PC-3 (cell line): ENCODE measurements around the gene FAM3B. TPM values are rescaled to one million over a fixed set of nuclear protein-coding genes. Genes with fewer than 3 reads are reported as not detected.

Source experiments
- ATAC-seq: fragments of 200-7000 bp; cut with Tn5 transposase; 2 replicates; pipeline ENCODE4 v1.9.1; 2020; ENCODE audit warnings: mild to moderate bottlenecking, moderate library complexity
- BruUV-seq: library from RNA; stranded (reverse); fragments of 400-500 nt; replicated peaks from 2 replicates; lab custom pipeline; 2021; lab: Mats Ljungman, UMichigan
- CTCF ChIA-PET: fragments of 300-600 bp; sonication (Branson Sonifier 250); formaldehyde crosslinking; loops from one replicate; lab custom pipeline; 2022; ENCODE audit warnings: antibody characterized with exemption; lab: Charles Lee
- POLR2A ChIA-PET: fragments of 300-600 bp; sonication (Branson Sonifier 250); formaldehyde crosslinking; loops from one replicate; lab custom pipeline; 2022; ENCODE audit warnings: antibody characterized with exemption; ENCODE audit not compliant: unreplicated experiment; lab: Charles Lee
- DNase-seq: peaks from one replicate; pipeline ENCODE4 v3.0.0-alpha.2; 2015
- H2AFZ ChIP-seq: fragments of 300-600 bp; sonication (generic); 2 replicates; pipeline ENCODE4 v1.6.0; 2016; ENCODE audit warnings: antibody characterized with exemption, low read length
- H3F3A ChIP-seq: fragments of 300-600 bp; sonication (generic); one replicate; pipeline ENCODE4 v1.6.0; 2017; ENCODE audit warnings: antibody characterized with exemption, low read length, control low read depth, mild to moderate bottlenecking; ENCODE audit not compliant: unreplicated experiment
- H3K27ac ChIP-seq: fragments of 300-600 bp; sonication (generic); 2 replicates; pipeline ENCODE4 v1.5.1; 2016; ENCODE audit warnings: mild to moderate bottlenecking, low read length
- H3K27me3 ChIP-seq: fragments of 300-600 bp; sonication (generic); 2 replicates; pipeline ENCODE4 v1.6.1; 2016; ENCODE audit warnings: low read length, mixed read lengths
- H3K36me3 ChIP-seq: fragments of 300-600 bp; sonication (generic); 2 replicates; pipeline ENCODE4 v1.6.1; 2016; ENCODE audit warnings: low read depth, mixed run types, low read length, mixed read lengths
- H3K4me1 ChIP-seq: fragments of 300-600 bp; sonication (generic); 2 replicates; pipeline ENCODE4 v1.5.1; 2016; ENCODE audit warnings: low read length; ENCODE audit not compliant: insufficient read depth
- H3K4me2 ChIP-seq: fragments of 300-600 bp; sonication (generic); 2 replicates; pipeline ENCODE4 v1.6.0; 2016; ENCODE audit warnings: low read length
- H3K4me3 ChIP-seq: fragments of 300-600 bp; sonication (generic); 2 replicates; pipeline ENCODE4 v1.5.1; 2016; ENCODE audit warnings: mild to moderate bottlenecking, low read length, mixed read lengths
- H3K79me2 ChIP-seq: fragments of 300-600 bp; sonication (generic); 2 replicates; pipeline ENCODE4 v1.6.1; 2017; ENCODE audit warnings: low read length, mixed read lengths
- H3K9ac ChIP-seq: fragments of 300-600 bp; sonication (generic); 2 replicates; pipeline ENCODE4 v1.6.0; 2016; ENCODE audit warnings: mild to moderate bottlenecking, low read length
- H3K9me2 ChIP-seq: fragments of 300-600 bp; sonication (generic); replicated peaks from 2 replicates; pipeline ENCODE4 v1.6.1; 2016; ENCODE audit warnings: mixed run types, low read length, mixed read lengths
- H3K9me3 ChIP-seq: fragments of 300-600 bp; sonication (generic); 2 replicates; pipeline ENCODE4 v1.6.1; 2016; ENCODE audit warnings: low read length, mixed read lengths
- H4K20me1 ChIP-seq: fragments of 300-600 bp; sonication (generic); 2 replicates; pipeline ENCODE4 v1.6.1; 2016; ENCODE audit warnings: low read length, mixed read lengths
- CTCF ChIP-seq: fragments of 300-600 bp; sonication (generic); conservative IDR thresholded peaks from 2 replicates; pipeline ENCODE4 v1.5.1; 2017; ENCODE audit warnings: antibody characterized with exemption, low read depth, mild to moderate bottlenecking, low read length
- EZH2 ChIP-seq: fragments of 300-600 bp; sonication (generic); IDR thresholded peaks from one replicate; pipeline ENCODE4 v1.6.1; 2017; ENCODE audit warnings: antibody characterized with exemption, mild to moderate bottlenecking, low read length; ENCODE audit not compliant: unreplicated experiment
- EZH2phosphoT487 ChIP-seq: fragments of 300-600 bp; sonication (generic); IDR thresholded peaks from 2 replicates; pipeline ENCODE4 v1.6.1; 2018; ENCODE audit warnings: mild to moderate bottlenecking, antibody characterized with exemption, low read length, borderline replicate concordance
- intact Hi-C: fragments of 100-400 bp; cut with micrococcal nuclease; formaldehyde crosslinking; loops from 2 replicates; pipeline ENCODE4 v1.9.0; 2023
- total RNA-seq: library from RNA; depleted of rRNA; stranded (reverse); fragments of >200 nt; gene quantifications from 2 replicates; pipeline ENCODE4 v1.2.3, GENCODE V29; 2014

Gene FAM3B
- total RNA-seq, 1 experiment from 2014 or later: not detected

GRCh38 chr21:41325138-41325912 is 8.7 kb downstream of the FAM3B start:
- no peaks in the 10 kb centered on the region for H3K9me2 ChIP-seq

GRCh38 chr21:41326414-41327080 is 9.9 kb downstream of the FAM3B start:
- no peaks in the 10 kb centered on the region for H3K9me3 ChIP-seq
- no TSS peak for BruUV-seq
- POLR2A ChIA-PET: no interaction called here
- no peak for TF ChIP-seq EZH2phosphoT487
- no peak for TF ChIP-seq CTCF
- TF ChIP-seq EZH2: no peak
- H3K4me1 ChIP-seq: no peaks in the 10 kb centered on the region
- ATAC-seq: no peak
- no peaks in the 10 kb centered on the region for H3F3A ChIP-seq
- 0 out of 2 replicates have a peak, but pooled peaks cover 10% of the 10 kb centered on the region for H3K27me3 ChIP-seq
- H3K4me3 ChIP-seq: no peak overlapping the region
- H3K4me2 ChIP-seq: no peak overlapping the region
- H3K27ac ChIP-seq: no peak overlapping the region
- no peak overlapping the region for H2AFZ ChIP-seq
- no peak overlapping the region for H3K9ac ChIP-seq
- H3K79me2 ChIP-seq: no peaks in the 10 kb centered on the region
- H3K36me3 ChIP-seq: no peaks in the 10 kb centered on the region
- H3K9me2 ChIP-seq: no peaks in the 10 kb centered on the region
- CTCF ChIA-PET: no interaction called here
- no peaks in the 10 kb centered on the region for H4K20me1 ChIP-seq
- no peak for DNase-seq
- intact Hi-C loops: no loop called here

More at GRCh38 chr21:41325138-41325912, 8.7 kb downstream of the FAM3B start:
- Histone ChIP-seq H2AFZ (no peak overlapping the region), H3K9ac (no peak overlapping the region), H3K27ac (no peak overlapping the region), H3F3A (no peaks in the 10 kb centered on the region), H3K4me3 (no peak overlapping the region), H3K36me3 (no peaks in the 10 kb centered on the region), H3K9me3 (no peaks in the 10 kb centered on the region), H3K4me2 (no peak overlapping the region), H3K4me1 (no peaks in the 10 kb centered on the region), H3K79me2 (no peaks in the 10 kb centered on the region), H3K27me3 (no peaks in the 10 kb centered on the region), H4K20me1 (no peaks in the 10 kb centered on the region)
- TF ChIP-seq CTCF (no peak), EZH2 (no peak), EZH2phosphoT487 (no peak)
- POLR2A ChIA-PET: no interaction called here
- BruUV-seq: no TSS peak
- CTCF ChIA-PET: no interaction called here
- intact Hi-C loops: no loop called here
- DNase-seq (no peak), ATAC-seq (no peak)

GRCh38 chr21:41327753-41328152 is 11.2 kb downstream of the FAM3B start:
- CTCF ChIA-PET: no interaction called here
- no peaks in the 10 kb centered on the region for H3K36me3 ChIP-seq
- H4K20me1 ChIP-seq: no peaks in the 10 kb centered on the region
- H3K9ac ChIP-seq: no peak overlapping the region
- no peaks in the 10 kb centered on the region for H3K9me2 ChIP-seq
- no peak for ATAC-seq
- H3K4me2 ChIP-seq: no peak overlapping the region
- H3K27ac ChIP-seq: no peak overlapping the region
- no peaks in the 10 kb centered on the region for H3F3A ChIP-seq
- no peak overlapping the region for H2AFZ ChIP-seq
- no peak for DNase-seq
- 0 out of 2 replicates have a peak, but pooled peaks cover 10% of the 10 kb centered on the region for H3K27me3 ChIP-seq
- no peaks in the 10 kb centered on the region for H3K79me2 ChIP-seq
- no TSS peak for BruUV-seq
- no peak overlapping the region for H3K4me3 ChIP-seq
- no peak for TF ChIP-seq CTCF
- TF ChIP-seq EZH2: no peak
- no peak for TF ChIP-seq EZH2phosphoT487
- POLR2A ChIA-PET: no interaction called here
- intact Hi-C loops: no loop called here
- no peaks in the 10 kb centered on the region for H3K4me1 ChIP-seq
- no peaks in the 10 kb centered on the region for H3K9me3 ChIP-seq
